ENCODE data around the gene TAOK3.
"Not testable (repeated sequence)": the region's sequence is repeated elsewhere in the genome, so short reads cannot be mapped to it uniquely, and the experiment has no call there.

TAOK3 gene

DNA sequence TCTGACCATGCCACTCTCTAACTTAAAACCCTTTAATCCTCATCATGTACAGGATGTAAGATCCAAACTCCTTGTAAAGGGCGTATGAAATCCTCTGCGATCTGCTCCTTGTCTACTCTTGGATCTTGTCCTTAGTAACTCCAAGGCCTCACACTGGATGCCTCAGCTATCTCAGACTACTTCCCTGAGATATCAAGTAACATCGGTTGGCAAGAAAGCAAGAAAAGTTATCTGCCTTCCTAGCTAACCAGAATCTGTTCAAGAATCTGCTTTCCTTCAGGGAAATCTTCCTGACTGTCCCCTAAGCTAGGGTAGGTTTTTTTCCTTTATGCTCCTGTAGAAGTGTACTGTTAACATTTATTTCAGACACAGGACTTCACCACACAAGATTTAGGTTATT, 82.6 kb downstream of the TAOK3 start:
- no peak for DNase-seq

DNA sequence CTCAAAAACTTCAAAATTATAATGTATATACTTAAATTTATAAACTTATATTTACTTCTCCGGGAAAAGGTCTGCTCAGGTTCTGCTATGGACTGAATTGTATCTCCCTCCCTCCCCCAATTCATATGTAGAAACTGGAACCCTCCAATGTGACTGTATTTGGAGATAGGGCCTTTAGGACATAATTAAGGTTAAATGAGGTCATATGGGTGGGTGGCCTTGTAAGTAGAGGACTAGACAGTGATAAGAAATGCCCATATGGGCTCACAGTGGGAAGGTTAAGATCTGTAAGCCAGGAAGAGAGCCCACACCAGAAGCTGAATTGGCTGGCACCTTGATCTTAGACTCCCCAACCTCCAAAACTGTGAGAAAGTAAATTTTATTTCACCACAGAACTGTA, 84.5 kb downstream of the TAOK3 start:
- no peak for DNase-seq

DNA sequence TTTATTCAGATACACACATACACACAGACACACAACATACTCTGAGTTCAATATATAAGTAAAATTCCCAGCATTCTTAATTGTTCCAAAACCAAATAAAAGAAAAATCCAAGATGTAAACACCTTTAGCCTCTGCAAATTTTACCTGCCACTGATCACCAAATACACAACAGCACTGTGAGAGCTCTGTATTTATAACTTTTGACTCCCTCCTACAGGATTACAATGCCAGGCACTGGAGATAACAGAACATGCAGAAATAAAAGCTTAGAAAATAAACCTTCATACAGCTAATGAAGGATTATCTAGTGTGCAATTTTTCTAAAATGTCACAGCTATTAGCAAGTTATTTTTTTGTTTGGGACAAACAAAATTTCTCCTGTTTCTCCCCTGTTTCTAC, 85.0 kb downstream of the TAOK3 start:
- DNase-seq: no peak

DNA sequence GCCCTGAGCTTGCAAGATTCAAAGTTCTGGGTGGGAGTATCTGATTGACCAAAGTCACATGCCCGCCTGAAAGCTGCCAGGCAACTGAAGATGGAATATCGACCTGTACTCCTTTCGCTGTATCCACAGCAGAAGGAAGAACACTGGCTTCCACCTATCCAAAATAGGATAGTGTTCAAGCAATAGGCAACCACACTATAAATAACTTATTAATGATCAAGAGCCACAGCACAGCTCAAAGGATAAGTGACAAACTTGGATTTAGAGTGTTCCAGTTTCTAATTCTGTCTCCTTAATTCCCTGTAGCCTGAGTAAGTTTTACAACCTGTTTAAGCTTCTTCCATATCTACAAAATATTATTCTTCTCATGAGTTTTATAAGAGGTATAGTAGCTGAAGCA, 89.9 kb downstream of the TAOK3 start:
- no peak for DNase-seq

GRCh38 chr12:118278288-118278687, 94.4 kb downstream of the TAOK3 start:
- DNase-seq: not testable (repeated sequence)

DNA sequence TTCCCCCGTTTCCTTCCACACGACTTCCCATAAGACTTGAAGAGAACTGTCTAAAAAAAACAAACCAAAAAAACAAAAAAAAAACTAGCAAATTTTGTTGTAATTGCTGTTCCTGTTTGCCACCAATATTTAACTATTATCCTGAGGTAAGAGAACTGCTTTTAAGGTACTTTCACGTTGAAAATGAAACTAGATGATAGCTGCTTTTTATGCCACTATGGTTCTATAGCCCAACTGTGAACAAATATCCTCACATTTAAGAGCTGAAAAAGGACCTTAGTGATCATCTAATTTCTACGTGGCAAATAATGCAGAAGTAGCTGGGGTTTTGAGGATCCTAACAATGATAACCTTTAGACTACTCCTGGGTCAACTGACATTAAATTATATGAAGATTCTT, 98.6 kb downstream of the TAOK3 start:
- no peak for DNase-seq

DNA sequence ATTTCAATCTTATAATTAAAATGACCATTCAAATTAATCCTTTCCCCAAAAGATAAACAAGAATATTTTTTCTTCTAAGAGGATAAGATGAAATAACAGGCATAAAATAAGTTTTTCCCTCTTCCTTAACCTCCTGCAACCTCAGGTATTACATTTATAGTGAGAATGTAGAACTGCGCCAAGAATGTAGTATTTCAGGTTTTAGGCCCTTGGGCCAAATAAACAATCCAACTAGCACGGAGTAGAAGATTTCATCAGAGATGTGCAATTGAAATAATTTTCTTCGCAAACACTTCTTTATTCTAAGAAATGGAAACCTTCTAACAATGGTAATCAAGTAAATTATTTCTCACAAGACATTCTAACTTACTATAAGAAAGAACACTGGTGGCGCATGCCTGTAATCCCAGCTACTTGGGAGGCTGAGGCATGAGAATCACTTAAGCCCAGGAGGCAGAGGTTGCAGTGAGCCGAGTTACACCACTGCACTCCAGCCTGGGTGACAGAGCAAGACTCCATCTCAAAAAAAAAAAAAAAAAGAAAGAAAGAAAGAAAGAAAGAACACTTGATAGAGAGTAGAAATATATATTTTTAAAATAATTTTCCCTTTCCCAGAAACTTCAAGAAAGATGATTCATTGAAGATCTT, 100.8 kb downstream of the TAOK3 start:
- no peak for DNase-seq

GRCh38 chr12:118271183-118271582, 101.5 kb downstream of the TAOK3 start:
- no peak for DNase-seq

GRCh38 chr12:118269806-118270205, 102.9 kb downstream of the TAOK3 start:
- no peak for DNase-seq

DNA sequence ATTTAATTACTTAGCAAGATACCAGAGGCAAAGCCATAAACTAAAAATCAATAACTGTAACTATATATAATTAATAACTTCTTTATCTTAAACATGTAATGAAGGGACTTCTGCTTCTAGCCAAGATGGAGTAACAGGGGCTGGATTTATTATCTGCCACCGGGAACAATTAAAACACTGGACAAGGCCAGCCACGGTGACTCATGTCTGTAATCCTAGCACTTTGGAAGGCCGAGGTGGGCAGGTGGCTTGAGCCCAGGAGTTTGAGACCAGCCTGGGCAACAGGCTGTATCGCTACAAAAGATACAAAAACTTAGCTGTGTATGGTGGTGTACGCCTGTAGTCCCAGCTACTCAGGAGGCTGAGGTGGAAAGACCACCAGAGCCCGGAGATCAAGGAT, 113.6 kb downstream of the TAOK3 start:
- no peak for DNase-seq

DNA sequence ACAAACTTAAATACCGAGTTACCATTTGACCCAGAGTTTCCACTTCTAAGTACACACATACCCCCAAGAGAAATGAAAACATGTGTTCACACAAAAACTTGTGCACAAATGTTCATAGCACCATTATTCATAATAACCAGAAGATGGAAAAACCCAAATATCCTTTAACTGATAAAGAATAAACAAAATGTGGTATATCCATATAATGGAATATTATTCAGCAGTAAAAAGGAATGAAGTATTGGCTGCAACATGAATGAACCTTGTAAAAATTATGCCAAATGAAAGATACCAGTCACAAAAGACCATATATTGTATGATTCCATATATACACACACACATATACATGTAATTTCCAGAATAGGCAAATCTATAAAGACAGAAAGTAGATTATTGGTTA, 116.4 kb downstream of the TAOK3 start:
- DNase-seq: no peak

DNA sequence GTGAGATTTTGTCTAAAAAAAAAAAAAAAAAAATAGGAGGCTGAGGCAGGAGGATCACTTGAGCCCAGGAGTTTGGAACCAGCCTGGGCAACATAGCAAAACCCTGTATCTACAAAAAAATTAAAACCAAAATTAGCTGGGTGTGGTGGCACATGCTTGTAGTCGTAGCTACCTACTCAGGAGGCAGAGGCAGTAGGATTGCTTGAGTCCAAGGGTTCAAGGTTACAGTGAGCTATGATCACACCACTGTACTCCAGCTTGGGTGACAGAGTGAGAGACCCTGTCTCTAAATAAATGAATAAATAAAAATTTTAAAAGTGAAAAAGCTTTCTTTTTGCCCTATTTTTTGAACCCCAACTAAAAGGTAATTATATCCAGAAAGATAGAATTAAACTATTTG, 123.2 kb downstream of the TAOK3 start:
- DNase-seq: no peak

- not testable (repeated sequence) for DNase-seq
Observed at GRCh38 chr12:118245886-118246285, 126.8 kb downstream of the TAOK3 start.

DNA sequence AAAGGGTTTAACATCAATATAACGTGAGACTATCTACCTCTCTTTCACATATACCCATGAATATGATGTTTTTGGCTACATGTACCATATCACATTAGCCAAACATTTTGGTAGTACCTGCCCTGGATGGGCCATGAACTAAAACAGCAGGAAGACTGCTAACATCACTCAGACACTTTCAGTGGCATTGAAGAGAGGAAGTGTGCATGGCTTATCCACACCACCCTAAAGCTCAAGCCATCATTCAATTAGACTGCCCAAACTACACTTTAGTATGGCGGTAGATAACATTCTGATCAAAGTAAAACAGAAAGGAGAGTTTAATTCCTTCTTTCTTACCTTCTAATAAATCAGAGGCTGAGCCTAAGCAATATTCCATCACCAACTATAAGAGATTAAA, 133.8 kb downstream of the TAOK3 start:
- DNase-seq: no peak

DNA sequence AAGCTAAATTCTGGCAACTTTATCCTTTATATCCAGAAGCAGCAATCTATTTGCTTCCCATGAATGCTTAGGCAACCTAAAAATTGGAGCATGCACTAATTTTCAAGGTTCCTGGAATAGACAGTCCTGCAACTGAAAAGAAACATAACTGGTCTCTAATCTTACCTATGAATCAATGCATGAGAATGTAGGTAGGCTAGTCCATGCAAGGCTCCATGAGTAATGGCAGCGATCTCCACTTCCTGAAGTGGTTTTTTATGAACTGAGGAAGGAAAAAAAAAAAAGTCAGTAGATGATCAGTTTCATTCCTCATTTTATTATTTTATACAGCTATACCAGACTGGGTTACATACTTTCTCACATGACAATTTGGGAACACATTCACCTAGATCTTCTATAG, 134.8 kb downstream of the TAOK3 start:
- no peak for DNase-seq

- DNase-seq: no peak
Observed at GRCh38 chr12:118237052-118237665, 135.5 kb downstream of the TAOK3 start.

DNA sequence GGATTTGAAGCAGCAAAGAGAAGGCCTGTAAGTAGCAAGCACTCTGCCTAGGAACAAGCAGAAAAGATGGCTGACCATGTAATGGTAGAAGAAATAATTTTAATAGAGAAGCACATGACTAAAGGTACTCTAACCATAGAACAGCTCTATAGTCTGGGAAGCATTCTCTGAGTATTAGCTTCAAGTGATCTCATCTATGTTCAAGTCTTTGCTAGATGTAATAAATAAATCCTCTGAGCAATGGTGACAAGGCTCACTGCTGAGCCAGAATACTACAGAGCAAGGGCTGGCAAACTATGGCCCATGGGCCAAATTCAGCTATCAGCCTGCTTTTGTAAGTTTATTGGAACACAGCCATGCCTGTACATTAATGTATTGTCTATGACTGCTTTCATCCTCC, 152.0 kb downstream of the TAOK3 start:
- DNase-seq: no peak

DNA sequence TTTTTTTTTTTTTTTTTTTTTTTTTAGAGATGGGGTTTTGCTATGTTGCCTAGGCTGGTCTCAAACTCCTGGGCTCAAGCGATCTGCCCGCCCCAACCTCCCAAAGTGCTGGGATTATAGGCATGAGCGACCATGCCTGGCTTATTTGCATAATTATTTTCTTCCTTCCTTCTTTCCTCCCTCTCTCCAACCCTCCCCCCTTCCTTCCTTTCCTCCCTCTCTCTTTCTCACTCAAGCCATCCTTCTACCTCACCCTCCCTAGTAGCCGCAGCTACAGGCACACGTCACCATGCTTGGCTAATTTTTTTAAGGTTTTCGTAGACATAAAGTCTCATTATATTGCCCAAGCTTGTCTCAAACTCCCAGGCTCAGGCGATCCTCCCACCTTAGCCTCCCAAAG, 152.9 kb downstream of the TAOK3 start:
- no peak for DNase-seq

DNA sequence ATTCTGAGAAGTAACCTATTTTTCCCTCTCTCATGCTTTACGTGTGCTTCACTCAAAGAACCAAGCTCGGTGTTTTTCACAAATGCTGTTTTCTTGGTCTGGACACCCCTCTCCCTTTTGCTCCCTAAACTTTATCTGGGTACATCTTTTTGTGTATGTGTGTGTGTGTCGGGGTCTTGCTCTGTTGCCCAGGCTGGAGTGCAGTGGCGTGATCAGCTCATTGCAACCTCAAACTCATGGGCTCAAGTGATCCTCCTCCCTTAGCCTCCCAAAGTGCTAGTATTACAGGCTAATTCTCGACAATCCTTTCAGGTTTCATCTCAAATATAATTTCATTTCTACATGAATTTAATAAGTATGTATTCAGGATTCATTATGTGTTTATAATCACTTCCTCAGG, 153.6 kb downstream of the TAOK3 start:
- DNase-seq: no peak

GRCh38 chr12:118213452-118213851, 159.3 kb downstream of the TAOK3 start:
- DNase-seq: no peak

DNA sequence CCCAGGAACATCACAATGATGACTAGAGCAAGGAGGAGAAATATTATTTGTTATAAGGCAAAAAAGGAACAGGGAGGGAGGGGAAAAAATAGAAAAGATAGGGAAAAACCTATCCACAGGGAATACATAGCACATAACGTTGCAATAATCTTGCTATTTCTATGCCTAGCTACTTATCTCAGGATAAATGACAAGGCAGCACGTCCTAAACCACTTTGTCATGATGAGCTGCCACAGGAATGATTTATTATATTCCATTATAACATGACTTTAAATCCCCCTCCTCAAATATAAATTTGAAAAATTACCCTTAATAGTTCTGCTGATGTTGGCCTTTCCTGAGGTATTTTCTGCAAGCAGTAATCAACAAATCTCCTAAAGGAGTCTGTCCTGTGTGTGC, 160.1 kb downstream of the TAOK3 start:
- DNase-seq: no peak

- no peak for DNase-seq
Observed at GRCh38 chr12:118206107-118206412, 166.6 kb downstream of the TAOK3 start.

- no peak for DNase-seq
Observed at GRCh38 chr12:118193958-118194357, 178.7 kb downstream of the TAOK3 start.

DNA sequence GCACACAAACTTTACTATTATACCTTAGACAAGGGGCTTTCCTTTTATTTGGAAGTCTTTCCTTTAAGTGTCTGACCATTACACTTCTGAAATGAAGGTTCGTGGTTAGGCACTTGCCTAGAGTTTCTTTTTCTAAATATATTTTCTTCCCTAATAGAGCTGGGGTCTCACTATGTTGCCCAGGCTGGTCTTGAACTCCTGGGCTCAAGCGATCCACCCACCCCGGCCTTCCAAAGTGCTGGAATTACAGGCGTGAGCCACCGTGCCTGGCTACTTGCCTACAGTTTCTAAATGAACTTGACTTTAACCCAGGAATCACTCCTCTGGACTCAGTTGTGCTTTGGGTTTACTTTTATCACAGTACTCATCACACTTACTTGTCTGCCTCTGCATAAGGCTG, 179.2 kb downstream of the TAOK3 start:
- no peak for DNase-seq

DNA sequence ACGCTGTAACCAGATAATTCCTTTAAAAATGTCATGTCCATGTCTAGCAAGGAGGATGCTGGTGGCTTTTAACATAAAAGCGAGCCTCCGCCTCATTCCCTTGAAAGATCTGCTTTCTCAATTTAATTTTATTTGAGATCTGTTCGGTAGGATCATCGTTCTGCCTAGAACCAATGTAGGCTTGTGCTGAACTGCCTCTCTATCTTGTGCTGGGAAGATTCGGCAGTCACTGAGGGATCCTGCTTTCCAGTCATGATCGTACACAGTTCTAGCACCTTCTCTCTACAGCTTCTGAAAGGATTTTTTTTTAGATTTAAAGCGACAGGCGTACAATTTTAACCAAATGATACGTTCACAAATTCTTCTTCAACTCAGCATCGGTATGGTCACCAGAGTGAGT, 182.4 kb downstream of the TAOK3 start:
- no peak for DNase-seq

Data from activated CD8-positive, alpha-beta memory T cell treated with anti-CD3 and anti-CD28 coated beads for 24 hours (primary cell).